ENCODE data around the gene HAAO.

DNA sequence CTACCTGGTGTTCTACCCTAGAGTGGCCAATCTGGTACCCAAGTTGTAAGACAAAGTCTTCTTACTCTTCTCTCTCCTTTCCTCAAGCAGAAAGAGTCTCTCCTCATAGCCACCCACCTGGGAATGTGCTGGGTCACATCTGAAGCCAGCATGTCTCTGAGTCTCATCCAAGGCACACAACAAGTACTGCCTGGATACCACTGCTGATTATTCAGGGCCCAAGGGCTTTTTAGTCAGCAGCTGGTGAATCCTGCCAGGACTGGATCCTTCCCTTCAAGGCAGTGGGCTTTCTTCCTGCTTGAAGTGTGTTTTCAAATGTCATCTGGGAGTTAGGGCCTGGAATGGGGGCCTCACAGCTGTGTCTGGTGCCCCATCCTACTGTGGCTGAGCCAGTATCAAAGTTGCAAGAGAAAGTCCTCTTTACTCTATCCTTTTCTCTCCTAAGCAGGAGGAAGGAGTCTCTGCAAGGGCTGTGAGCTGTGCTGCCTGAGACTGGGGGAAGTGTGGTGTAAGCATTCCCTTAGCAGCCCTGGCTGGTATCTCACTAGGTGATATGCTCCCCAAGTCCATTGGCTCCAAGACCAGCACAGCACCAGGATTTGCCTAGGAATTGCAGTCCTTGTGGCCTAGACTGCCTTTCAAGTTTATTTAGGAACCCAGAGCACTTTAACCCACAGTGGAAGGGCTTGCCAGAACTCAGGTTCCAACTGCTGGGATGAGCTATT is 55.6 kb downstream of the HAAO start:
- TF ChIP-seq CTCF (IDR thresholded peaks at IDR 0.05) (no peak), CREM (CRISPR knock-in tag; IDR thresholded peaks at IDR 0.05) (no peak), MLX (CRISPR knock-in tag; IDR thresholded peaks at IDR 0.05) (no peak), GABPB1 (CRISPR knock-in tag; IDR thresholded peaks at IDR 0.05) (no peak)
- TF ChIP-seq, protein P1, sequence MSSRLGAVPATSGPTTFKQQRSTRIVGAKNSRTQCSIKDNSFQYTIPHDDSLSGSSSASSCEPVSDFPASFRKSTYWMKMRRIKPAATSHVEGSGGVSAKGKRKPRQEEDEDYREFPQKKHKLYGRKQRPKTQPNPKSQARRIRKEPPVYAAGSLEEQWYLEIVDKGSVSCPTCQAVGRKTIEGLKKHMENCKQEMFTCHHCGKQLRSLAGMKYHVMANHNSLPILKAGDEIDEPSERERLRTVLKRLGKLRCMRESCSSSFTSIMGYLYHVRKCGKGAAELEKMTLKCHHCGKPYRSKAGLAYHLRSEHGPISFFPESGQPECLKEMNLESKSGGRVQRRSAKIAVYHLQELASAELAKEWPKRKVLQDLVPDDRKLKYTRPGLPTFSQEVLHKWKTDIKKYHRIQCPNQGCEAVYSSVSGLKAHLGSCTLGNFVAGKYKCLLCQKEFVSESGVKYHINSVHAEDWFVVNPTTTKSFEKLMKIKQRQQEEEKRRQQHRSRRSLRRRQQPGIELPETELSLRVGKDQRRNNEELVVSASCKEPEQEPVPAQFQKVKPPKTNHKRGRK (CRISPR knock-in tag; IDR thresholded peaks at IDR 0.05; ENCODE audit: borderline replicate concordance) = no peak
- TF ChIP-seq, protein P2, sequence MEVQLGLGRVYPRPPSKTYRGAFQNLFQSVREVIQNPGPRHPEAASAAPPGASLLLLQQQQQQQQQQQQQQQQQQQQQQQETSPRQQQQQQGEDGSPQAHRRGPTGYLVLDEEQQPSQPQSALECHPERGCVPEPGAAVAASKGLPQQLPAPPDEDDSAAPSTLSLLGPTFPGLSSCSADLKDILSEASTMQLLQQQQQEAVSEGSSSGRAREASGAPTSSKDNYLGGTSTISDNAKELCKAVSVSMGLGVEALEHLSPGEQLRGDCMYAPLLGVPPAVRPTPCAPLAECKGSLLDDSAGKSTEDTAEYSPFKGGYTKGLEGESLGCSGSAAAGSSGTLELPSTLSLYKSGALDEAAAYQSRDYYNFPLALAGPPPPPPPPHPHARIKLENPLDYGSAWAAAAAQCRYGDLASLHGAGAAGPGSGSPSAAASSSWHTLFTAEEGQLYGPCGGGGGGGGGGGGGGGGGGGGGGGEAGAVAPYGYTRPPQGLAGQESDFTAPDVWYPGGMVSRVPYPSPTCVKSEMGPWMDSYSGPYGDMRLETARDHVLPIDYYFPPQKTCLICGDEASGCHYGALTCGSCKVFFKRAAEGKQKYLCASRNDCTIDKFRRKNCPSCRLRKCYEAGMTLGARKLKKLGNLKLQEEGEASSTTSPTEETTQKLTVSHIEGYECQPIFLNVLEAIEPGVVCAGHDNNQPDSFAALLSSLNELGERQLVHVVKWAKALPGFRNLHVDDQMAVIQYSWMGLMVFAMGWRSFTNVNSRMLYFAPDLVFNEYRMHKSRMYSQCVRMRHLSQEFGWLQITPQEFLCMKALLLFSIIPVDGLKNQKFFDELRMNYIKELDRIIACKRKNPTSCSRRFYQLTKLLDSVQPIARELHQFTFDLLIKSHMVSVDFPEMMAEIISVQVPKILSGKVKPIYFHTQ (CRISPR knock-in tag; IDR thresholded peaks at IDR 0.05) = no peak

Data from WTC11 (cell line).